Loucy (cell line): Measurements from ENCODE around the gene GRK2.

Experiments
- EZH2phosphoT487 ChIP-seq: fragments of 200-600 bp; IDR thresholded peaks from 2 replicates; pipeline ENCODE4 v1.6.1; 2018; ENCODE audit warnings: antibody characterized with exemption, mild to moderate bottlenecking, moderate library complexity, borderline replicate concordance
- TF ChIP-seq, protein P1 (sequence below): fragments of 200-600 bp; sonication (generic); conservative IDR thresholded peaks from 2 replicates; pipeline ENCODE4 v1.5.1; 2014; ENCODE audit warnings: mild to moderate bottlenecking, antibody characterized with exemption, low read length

DNA sequence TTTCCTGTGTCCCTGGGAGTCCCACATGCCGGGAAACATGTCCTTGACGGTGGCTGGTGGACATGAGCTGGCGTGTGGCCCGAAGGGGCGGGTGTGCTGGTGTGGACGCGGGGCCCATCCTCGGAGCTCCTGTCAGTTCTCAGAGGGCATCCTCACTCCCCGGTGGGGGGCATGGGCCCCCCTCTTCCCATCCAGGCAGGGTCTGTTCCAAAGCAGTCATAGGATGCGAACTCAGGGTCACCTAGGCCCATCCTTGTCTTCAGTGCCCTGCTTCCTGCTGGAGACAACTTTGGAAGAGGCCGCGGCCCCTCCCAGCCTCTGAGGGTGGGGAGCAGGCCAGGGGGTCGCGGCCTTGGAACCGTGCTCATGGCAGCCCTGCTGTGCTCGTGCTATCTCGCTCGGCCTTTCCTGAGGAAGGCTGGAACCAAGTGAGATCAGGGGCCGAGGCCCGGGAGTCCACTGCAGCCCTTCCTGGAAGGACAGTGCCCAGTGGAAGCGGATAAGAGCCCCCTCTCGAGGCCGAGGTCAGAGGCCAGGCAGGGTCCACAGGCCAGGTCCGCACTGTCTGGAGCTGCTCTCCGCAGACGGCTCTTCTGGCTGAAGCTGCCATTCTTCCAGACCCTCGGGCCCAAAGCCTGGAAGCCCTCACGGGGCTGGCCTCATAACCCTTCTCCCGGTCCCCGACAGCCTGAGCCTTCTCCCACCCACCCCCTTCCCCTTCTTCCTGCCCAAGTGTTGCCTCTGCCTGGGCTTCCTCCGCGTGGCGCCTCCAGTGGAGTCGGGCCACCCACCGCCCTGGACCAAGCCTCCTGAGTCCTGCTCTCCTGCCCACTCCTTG is 8.7 kb downstream of the GRK2 start:
- TF ChIP-seq, protein P1, sequence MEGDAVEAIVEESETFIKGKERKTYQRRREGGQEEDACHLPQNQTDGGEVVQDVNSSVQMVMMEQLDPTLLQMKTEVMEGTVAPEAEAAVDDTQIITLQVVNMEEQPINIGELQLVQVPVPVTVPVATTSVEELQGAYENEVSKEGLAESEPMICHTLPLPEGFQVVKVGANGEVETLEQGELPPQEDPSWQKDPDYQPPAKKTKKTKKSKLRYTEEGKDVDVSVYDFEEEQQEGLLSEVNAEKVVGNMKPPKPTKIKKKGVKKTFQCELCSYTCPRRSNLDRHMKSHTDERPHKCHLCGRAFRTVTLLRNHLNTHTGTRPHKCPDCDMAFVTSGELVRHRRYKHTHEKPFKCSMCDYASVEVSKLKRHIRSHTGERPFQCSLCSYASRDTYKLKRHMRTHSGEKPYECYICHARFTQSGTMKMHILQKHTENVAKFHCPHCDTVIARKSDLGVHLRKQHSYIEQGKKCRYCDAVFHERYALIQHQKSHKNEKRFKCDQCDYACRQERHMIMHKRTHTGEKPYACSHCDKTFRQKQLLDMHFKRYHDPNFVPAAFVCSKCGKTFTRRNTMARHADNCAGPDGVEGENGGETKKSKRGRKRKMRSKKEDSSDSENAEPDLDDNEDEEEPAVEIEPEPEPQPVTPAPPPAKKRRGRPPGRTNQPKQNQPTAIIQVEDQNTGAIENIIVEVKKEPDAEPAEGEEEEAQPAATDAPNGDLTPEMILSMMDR, result no peak
- no peak for TF ChIP-seq EZH2phosphoT487
